Measurements from ENCODE around the gene NFASC.

NFASC gene

GRCh38 chr1:204870160-204870912, at the start of gene NFASC:
Gene NFASC, plus strand, starts transcription at chr1:204870862. Its CDS starts 73,454 bp downstream, at chr1:204944316.
- no peak for DNase-seq (ENCODE audit: low spot score)
- no peak for TF ChIP-seq CTCF (IDR thresholded peaks at IDR 0.05; ENCODE audit: extremely low read depth, missing control alignments)

GRCh38 chr1:204821476-204821875, 49.2 kb upstream of the NFASC start:
- no peak for DNase-seq (ENCODE audit: low spot score)
- no peak for TF ChIP-seq CTCF (IDR thresholded peaks at IDR 0.05; ENCODE audit: extremely low read depth, missing control alignments)

- no peak for DNase-seq (ENCODE audit: low spot score)
- TF ChIP-seq CTCF (IDR thresholded peaks at IDR 0.05; ENCODE audit: extremely low read depth, missing control alignments), result no peak
Measured at GRCh38 chr1:204821924-204822323, 48.7 kb upstream of the NFASC start.

- DNase-seq (ENCODE audit: low spot score), result peak; percentile 57
- no peak for TF ChIP-seq CTCF (IDR thresholded peaks at IDR 0.05; ENCODE audit: extremely low read depth, missing control alignments)
Measured at GRCh38 chr1:204826970-204827369, 43.7 kb upstream of the NFASC start.

GRCh38 chr1:204828352-204828850, 42.3 kb upstream of the NFASC start:
- DNase-seq (ENCODE audit: low spot score), result peak; percentile 55
- TF ChIP-seq CTCF (IDR thresholded peaks at IDR 0.05; ENCODE audit: extremely low read depth, missing control alignments), result no peak

GRCh38 chr1:204829133-204829825, 41.4 kb upstream of the NFASC start:
- no peak for TF ChIP-seq CTCF (IDR thresholded peaks at IDR 0.05; ENCODE audit: extremely low read depth, missing control alignments)
- no peak for DNase-seq (ENCODE audit: low spot score)

- TF ChIP-seq CTCF (IDR thresholded peaks at IDR 0.05; ENCODE audit: extremely low read depth, missing control alignments), result no peak
Measured at GRCh38 chr1:204830747-204831146, 39.9 kb upstream of the NFASC start.

More at GRCh38 chr1:204830747-204831146, 39.9 kb upstream of the NFASC start:
- DNase-seq (ENCODE audit: low spot score), result no peak

Measured in GM20000 (cell line).